GM12878 (cell line): Measurements from ENCODE around the gene NPDC1.

Source experiments
- CHD2 ChIP-seq: IDR thresholded peaks from 2 replicates; pipeline ENCODE4 v1.6.1; 2011; ENCODE audit warnings: low read depth, low read length, improper control_type of control experiment, borderline replicate concordance
- KAT2A ChIP-seq: conservative IDR thresholded peaks from 2 replicates; pipeline ENCODE4 v1.6.1; 2011; ENCODE audit warnings: low read depth, low read length; ENCODE audit not compliant: control insufficient read depth
- POU2F2 ChIP-seq: IDR thresholded peaks from 3 replicates; pipeline ENCODE4 v1.6.1; 2011; ENCODE audit warnings: low read depth, mild to moderate bottlenecking, low read length, borderline replicate concordance
- TF ChIP-seq, protein P1 (sequence below), 3 experiments: IDR thresholded peaks in 2 of 3; conservative IDR thresholded peaks in 1 of 3; 2 replicates each; pipeline ENCODE4 v1.5.1; 2011; ENCODE audit warnings: low read depth in 3 of 3, low read length in 3 of 3, mild to moderate bottlenecking in 3 of 3, control low read depth in 2 of 3, moderate library complexity in 2 of 3, inconsistent platforms in 1 of 3, mixed read lengths in 1 of 3; ENCODE audit not compliant: control insufficient read depth in 2 of 3, insufficient read depth in 1 of 3; ENCODE audit errors: extremely low read depth in 1 of 3

- no peak for TF ChIP-seq KAT2A
- no peak for TF ChIP-seq POU2F2
- TF ChIP-seq, protein P1, sequence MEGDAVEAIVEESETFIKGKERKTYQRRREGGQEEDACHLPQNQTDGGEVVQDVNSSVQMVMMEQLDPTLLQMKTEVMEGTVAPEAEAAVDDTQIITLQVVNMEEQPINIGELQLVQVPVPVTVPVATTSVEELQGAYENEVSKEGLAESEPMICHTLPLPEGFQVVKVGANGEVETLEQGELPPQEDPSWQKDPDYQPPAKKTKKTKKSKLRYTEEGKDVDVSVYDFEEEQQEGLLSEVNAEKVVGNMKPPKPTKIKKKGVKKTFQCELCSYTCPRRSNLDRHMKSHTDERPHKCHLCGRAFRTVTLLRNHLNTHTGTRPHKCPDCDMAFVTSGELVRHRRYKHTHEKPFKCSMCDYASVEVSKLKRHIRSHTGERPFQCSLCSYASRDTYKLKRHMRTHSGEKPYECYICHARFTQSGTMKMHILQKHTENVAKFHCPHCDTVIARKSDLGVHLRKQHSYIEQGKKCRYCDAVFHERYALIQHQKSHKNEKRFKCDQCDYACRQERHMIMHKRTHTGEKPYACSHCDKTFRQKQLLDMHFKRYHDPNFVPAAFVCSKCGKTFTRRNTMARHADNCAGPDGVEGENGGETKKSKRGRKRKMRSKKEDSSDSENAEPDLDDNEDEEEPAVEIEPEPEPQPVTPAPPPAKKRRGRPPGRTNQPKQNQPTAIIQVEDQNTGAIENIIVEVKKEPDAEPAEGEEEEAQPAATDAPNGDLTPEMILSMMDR (IDR thresholded peaks at IDR 0.05 in 2 of 3, conservative IDR thresholded peaks at IDR 0.05 in 1 of 3; ENCODE audit: control insufficient read depth in 2 of 3, extremely low read depth in 1 of 3, insufficient read depth in 1 of 3, low read depth in 3 of 3, low read length in 3 of 3), result no peak
- TF ChIP-seq CHD2, result no peak
Measured at GRCh38 chr9:137057545-137057944, 11.6 kb upstream of the NPDC1 start.
